ENCODE data around the gene PCP4L1. TPM values are rescaled to one million over a fixed set of nuclear protein-coding genes. Genes with fewer than 3 reads are reported as not detected.
"Not testable (repeated sequence)": the region's sequence is repeated elsewhere in the genome, so short reads cannot be mapped to it uniquely, and the experiment has no call there.

PCP4L1 gene
- total RNA-seq, 2 experiments from 2014 or later: 0.15 TPM; not detected in 1

GRCh38 chr1:161235957-161236775, 22.4 kb upstream of the PCP4L1 start:
- H3K27me3 Mint-ChIP-seq: peaks cover 6% of the 10 kb centered on the region
- CTCF ChIA-PET: interaction anchor here (2.0 kb wide), 1 partner anchor 10 kb away, joined by 11 read pairs; the partner anchor contains the start of gene TOMM40L

GRCh38 chr1:161238039-161238473, 20.5 kb upstream of the PCP4L1 start, which contains the start of gene NR1I3:
NR1I3 (minus strand) TSS chr1:161238203; CDS start chr1:161236565, 1,638 bp downstream.
- Mint-ChIP-seq H3K27ac (no peak within 1 kb of the TSS), H3K4me1 (no peaks in the 10 kb centered on the region), H3K4me3 (no peak within 1 kb of the TSS), H3K36me3 (ENCODE audit: low read depth) (no peaks in the 10 kb centered on the region), H3K9me3 (no peaks in the 10 kb centered on the region), H3K27me3 (peaks cover 17% of the 10 kb centered on the region)
- POLR2A ChIA-PET: no interaction called here
- CTCF ChIA-PET: interaction anchor here (0.6 to 2.7 kb wide), 2 partner anchors 13 to 93 kb away, joined by 3 to 14 read pairs; partner anchors contain the start of gene TOMM40L
- DNase-seq: no peak

More at GRCh38 chr1:161235957-161236775, 22.4 kb upstream of the PCP4L1 start:
- Mint-ChIP-seq H3K9me3 (no peaks in the 10 kb centered on the region), H3K27ac (no peak overlapping the region), H3K36me3 (ENCODE audit: low read depth) (no peaks in the 10 kb centered on the region), H3K4me3 (no peak overlapping the region), H3K4me1 (peaks cover 1% of the 10 kb centered on the region)
- no peak for DNase-seq
- POLR2A ChIA-PET: no interaction called here

- Mint-ChIP-seq H3K4me1 (no peaks in the 10 kb centered on the region), H3K27ac (no peak overlapping the region), H3K4me3 (no peak overlapping the region), H3K9me3 (no peaks in the 10 kb centered on the region), H3K27me3 (peaks cover 20% of the 10 kb centered on the region), H3K36me3 (ENCODE audit: low read depth) (no peaks in the 10 kb centered on the region)
- ChIA-PET POLR2A (no interaction called here), CTCF (no interaction called here)
- no peak for DNase-seq
Measured at GRCh38 chr1:161241682-161242081, 16.9 kb upstream of the PCP4L1 start.

- CTCF ChIA-PET: interaction anchor here (0.5 kb wide), 1 partner anchor 16 kb away, joined by 4 read pairs; the partner anchor contains the start of gene PCP4L1
- Mint-ChIP-seq H3K9me3 (no peaks in the 10 kb centered on the region), H3K27me3 (peaks cover 23% of the 10 kb centered on the region), H3K4me3 (no peak overlapping the region), H3K4me1 (no peaks in the 10 kb centered on the region), H3K27ac (no peak overlapping the region), H3K36me3 (ENCODE audit: low read depth) (no peaks in the 10 kb centered on the region)
- POLR2A ChIA-PET: no interaction called here
- no peak for DNase-seq
Measured at GRCh38 chr1:161242313-161242712, 16.2 kb upstream of the PCP4L1 start.

GRCh38 chr1:161244888-161245287, 13.7 kb upstream of the PCP4L1 start:
- ChIA-PET CTCF (interaction anchor here (2.6 kb wide), 1 partner anchor 19 kb away, joined by 14 read pairs; the partner anchor contains the start of gene TOMM40L), POLR2A (no interaction called here)
- no peaks in the 10 kb centered on the region for H3K36me3 Mint-ChIP-seq (ENCODE audit: low read depth)
- H3K27me3 Mint-ChIP-seq: peaks cover 23% of the 10 kb centered on the region
- no peak for DNase-seq
- no peaks in the 10 kb centered on the region for H3K4me1 Mint-ChIP-seq
- no peak overlapping the region for H3K4me3 Mint-ChIP-seq
- H3K9me3 Mint-ChIP-seq: peaks cover 3% of the 10 kb centered on the region
- H3K27ac Mint-ChIP-seq: no peak overlapping the region

- H3K36me3 Mint-ChIP-seq (ENCODE audit: low read depth); H3K27ac Mint-ChIP-seq; DNase-seq; H3K4me3 Mint-ChIP-seq; H3K4me1 Mint-ChIP-seq; H3K27me3 Mint-ChIP-seq; POLR2A ChIA-PET; H3K9me3 Mint-ChIP-seq: not testable (repeated sequence)
- CTCF ChIA-PET: interaction anchor here (1.5 to 4.4 kb wide), 3 partner anchors 9 to 24 kb away, joined by 3 to 21 read pairs (median 5); partner anchors contain the start of genes PCP4L1 and TOMM40L
Measured at GRCh38 chr1:161250100-161250499, 8.4 kb upstream of the PCP4L1 start.

- Mint-ChIP-seq H3K27me3 (peaks cover 12% of the 10 kb centered on the region), H3K4me1 (no peaks in the 10 kb centered on the region), H3K36me3 (ENCODE audit: low read depth) (no peaks in the 10 kb centered on the region), H3K4me3 (no peak overlapping the region), H3K9me3 (peaks cover 8% of the 10 kb centered on the region), H3K27ac (no peak overlapping the region)
- ChIA-PET CTCF (interaction anchor here (1.5 to 4.4 kb wide), 3 partner anchors 8 to 25 kb away, joined by 3 to 21 read pairs (median 5); partner anchors contain the start of genes PCP4L1 and TOMM40L), POLR2A (no interaction called here)
- no peak for DNase-seq
Measured at GRCh38 chr1:161250829-161251228, 7.7 kb upstream of the PCP4L1 start.

- ChIA-PET POLR2A (no interaction called here), CTCF (no interaction called here)
- DNase-seq: no peak
- Mint-ChIP-seq H3K9me3 (peaks cover 8% of the 10 kb centered on the region), H3K27me3 (peaks cover 11% of the 10 kb centered on the region), H3K36me3 (ENCODE audit: low read depth) (no peaks in the 10 kb centered on the region), H3K4me3 (no peak overlapping the region), H3K4me1 (no peaks in the 10 kb centered on the region), H3K27ac (no peak overlapping the region)
Measured at GRCh38 chr1:161251579-161251978, 7.0 kb upstream of the PCP4L1 start.

- Mint-ChIP-seq H3K9me3 (peaks cover 17% of the 10 kb centered on the region), H3K4me1 (peaks cover 12% of the 10 kb centered on the region), H3K27me3 (peaks cover 36% of the 10 kb centered on the region), H3K36me3 (ENCODE audit: low read depth) (peaks cover 15% of the 10 kb centered on the region)
- POLR2A ChIA-PET, DNase-seq, CTCF ChIA-PET, H3K27ac Mint-ChIP-seq, H3K4me3 Mint-ChIP-seq: not testable (repeated sequence)
Measured at GRCh38 chr1:161255302-161255701, 3.2 kb upstream of the PCP4L1 start.

- H3K27me3 Mint-ChIP-seq: peaks cover 43% of the 10 kb centered on the region
- POLR2A ChIA-PET, H3K27ac Mint-ChIP-seq, H3K4me3 Mint-ChIP-seq, DNase-seq, CTCF ChIA-PET: not testable (repeated sequence)
- H3K36me3 Mint-ChIP-seq (ENCODE audit: low read depth): peaks cover 15% of the 10 kb centered on the region
- H3K9me3 Mint-ChIP-seq: peaks cover 17% of the 10 kb centered on the region
- peaks cover 12% of the 10 kb centered on the region for H3K4me1 Mint-ChIP-seq
Measured at GRCh38 chr1:161255955-161256520, 2.5 kb upstream of the PCP4L1 start.

- Mint-ChIP-seq H3K9me3 (peaks cover 17% of the 10 kb centered on the region), H3K36me3 (ENCODE audit: low read depth) (peaks cover 15% of the 10 kb centered on the region), H3K4me1 (peaks cover 13% of the 10 kb centered on the region), H3K27me3 (peaks cover 51% of the 10 kb centered on the region)
- DNase-seq, H3K4me3 Mint-ChIP-seq, H3K27ac Mint-ChIP-seq, POLR2A ChIA-PET: not testable (repeated sequence)
- CTCF ChIA-PET: interaction anchor here (0.7 to 1.0 kb wide), 3 partner anchors 30 to 50 kb away, joined by 3 read pairs; partner anchors contain the start of gene TOMM40L
Measured at GRCh38 chr1:161257109-161257508, 1.4 kb upstream of the PCP4L1 start.

GRCh38 chr1:161259345-161259702, 779 bp downstream of the PCP4L1 start:
- POLR2A ChIA-PET: no interaction called here
- H3K27me3 Mint-ChIP-seq: peaks cover 55% of the 10 kb centered on the region
- no peak for DNase-seq
- H3K4me3 Mint-ChIP-seq: peak overlapping the region; percentile 61
- H3K9me3 Mint-ChIP-seq: peaks cover 17% of the 10 kb centered on the region
- peaks cover 15% of the 10 kb centered on the region for H3K36me3 Mint-ChIP-seq (ENCODE audit: low read depth)
- H3K4me1 Mint-ChIP-seq: peaks cover 13% of the 10 kb centered on the region
- CTCF ChIA-PET: interaction anchor here (0.7 to 1.7 kb wide), 5 partner anchors 9 to 47 kb away, joined by 3 to 5 read pairs (median 4); partner anchors contain the start of gene TOMM40L
- no peak overlapping the region for H3K27ac Mint-ChIP-seq

GRCh38 chr1:161259765-161260164, 1.2 kb downstream of the PCP4L1 start:
- peaks cover 15% of the 10 kb centered on the region for H3K36me3 Mint-ChIP-seq (ENCODE audit: low read depth)
- no peak overlapping the region for H3K4me3 Mint-ChIP-seq
- ChIA-PET CTCF (interaction anchor here (0.7 to 1.7 kb wide), 5 partner anchors 10 to 47 kb away, joined by 3 to 5 read pairs (median 4); partner anchors contain the start of gene TOMM40L), POLR2A (no interaction called here)
- peaks cover 17% of the 10 kb centered on the region for H3K9me3 Mint-ChIP-seq
- DNase-seq: no peak
- peaks cover 13% of the 10 kb centered on the region for H3K4me1 Mint-ChIP-seq
- peaks cover 55% of the 10 kb centered on the region for H3K27me3 Mint-ChIP-seq
- no peak overlapping the region for H3K27ac Mint-ChIP-seq

Data from activated CD4-positive, alpha-beta T cell treated with anti-CD3 and anti-CD28 coated beads, Interleukin-2, amount 10 ng/mL, durations not matched to agents 7 days and 5 days (primary cell).